Neural progenitor cell (in vitro differentiated cells): Measurements from ENCODE around the gene TSNAXIP1.

ENCODE experiments used
- EZH2 ChIP-seq: fragments of 200-600 bp; sonication (generic); IDR thresholded peaks from 2 replicates; pipeline ENCODE4 v1.6.1; 2017; ENCODE audit warnings: antibody characterized with exemption, mild to moderate bottlenecking, moderate library complexity
- TF ChIP-seq, protein P1 (sequence below): fragments of 200-600 bp; sonication (generic); IDR thresholded peaks from 2 replicates; pipeline ENCODE4 v1.5.1; 2017; ENCODE audit warnings: antibody characterized with exemption, mild to moderate bottlenecking

DNA sequence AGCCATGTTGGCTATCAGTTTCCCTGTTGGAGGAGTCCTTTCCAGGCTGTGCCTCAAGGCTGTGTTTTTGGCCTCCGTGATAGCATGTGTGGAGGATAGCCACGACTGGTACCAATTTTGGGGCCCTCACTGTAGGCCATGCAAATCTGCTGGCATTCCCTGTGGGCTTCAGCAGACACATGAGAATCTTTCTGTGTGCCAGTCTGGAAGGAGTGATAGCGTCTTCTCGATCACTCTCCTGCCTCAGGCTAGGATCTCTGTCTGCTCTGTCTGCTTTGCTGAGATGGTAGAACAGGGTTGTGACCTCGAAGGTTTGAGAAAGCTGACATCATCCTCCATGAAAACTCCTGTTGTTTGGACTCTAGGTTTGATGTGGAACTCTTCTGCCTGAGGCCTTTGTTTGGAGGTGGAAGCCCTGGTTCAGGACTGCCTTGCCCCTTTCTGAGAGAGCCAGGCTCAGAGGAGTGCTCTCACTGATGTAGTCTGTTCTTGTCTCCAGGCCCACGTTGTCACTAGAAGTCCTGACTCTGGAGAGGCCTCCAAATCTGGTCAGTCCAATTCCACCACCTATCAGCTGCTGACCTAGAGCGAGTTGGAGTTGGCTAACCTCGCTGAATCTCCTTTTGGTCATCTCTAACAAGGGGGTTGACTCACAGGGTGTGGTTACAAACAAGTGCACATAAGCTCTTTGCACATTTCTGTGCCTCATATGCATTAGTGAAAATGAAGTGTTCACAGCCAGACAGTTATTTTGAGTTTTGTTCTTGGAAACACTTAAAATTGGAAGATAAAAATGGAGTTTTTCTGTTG lies 54.1 kb downstream of the TSNAXIP1 start:
- TF ChIP-seq, protein P1, sequence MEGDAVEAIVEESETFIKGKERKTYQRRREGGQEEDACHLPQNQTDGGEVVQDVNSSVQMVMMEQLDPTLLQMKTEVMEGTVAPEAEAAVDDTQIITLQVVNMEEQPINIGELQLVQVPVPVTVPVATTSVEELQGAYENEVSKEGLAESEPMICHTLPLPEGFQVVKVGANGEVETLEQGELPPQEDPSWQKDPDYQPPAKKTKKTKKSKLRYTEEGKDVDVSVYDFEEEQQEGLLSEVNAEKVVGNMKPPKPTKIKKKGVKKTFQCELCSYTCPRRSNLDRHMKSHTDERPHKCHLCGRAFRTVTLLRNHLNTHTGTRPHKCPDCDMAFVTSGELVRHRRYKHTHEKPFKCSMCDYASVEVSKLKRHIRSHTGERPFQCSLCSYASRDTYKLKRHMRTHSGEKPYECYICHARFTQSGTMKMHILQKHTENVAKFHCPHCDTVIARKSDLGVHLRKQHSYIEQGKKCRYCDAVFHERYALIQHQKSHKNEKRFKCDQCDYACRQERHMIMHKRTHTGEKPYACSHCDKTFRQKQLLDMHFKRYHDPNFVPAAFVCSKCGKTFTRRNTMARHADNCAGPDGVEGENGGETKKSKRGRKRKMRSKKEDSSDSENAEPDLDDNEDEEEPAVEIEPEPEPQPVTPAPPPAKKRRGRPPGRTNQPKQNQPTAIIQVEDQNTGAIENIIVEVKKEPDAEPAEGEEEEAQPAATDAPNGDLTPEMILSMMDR: no peak
- no peak for TF ChIP-seq EZH2
